SIG-M5 treated with dmso at 0.1 percent for 504 hours (cell line): ENCODE data around the gene ZNF286A.
"Not testable (repeated sequence)": the region's sequence is repeated elsewhere in the genome, so short reads cannot be mapped to it uniquely, and the experiment has no call there.

Experiments
- DNase-seq: peaks from one replicate; lab custom pipeline; 2025; ENCODE audit not compliant: unreplicated experiment; lab: John Stamatoyannopoulos, UW

Gene ZNF286A

DNA sequence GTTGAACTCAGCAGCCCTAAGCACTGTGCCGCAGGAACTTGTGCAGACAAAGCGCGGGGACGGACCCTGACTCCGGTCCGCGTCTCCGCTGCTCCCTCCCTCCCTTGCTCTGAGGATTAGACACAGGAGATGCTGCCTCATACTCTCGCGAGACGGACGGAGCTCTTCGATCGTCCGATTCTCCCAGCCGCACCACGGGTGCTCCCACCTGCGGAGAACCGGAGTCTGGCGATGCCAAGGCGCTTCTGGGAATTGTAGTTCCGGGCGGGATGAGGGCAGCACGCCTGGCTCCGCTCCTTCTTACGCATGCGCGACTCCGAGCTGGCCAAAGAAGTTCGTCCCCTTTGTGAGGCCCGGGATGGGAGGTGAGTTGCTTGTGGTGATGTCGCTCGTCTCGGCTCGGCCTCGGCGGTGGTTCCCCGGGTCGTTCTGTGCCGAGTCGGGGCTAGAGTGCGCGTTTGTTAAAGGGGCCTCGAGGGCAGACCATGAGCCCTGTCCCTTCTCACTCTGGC, at the start of gene ZNF286A:
TSS of gene ZNF286A (plus strand) at position 340 of the 512 bp plus-strand sequence. CDS start 578 bp downstream, outside the sequence.
- peak; percentile 90 for DNase-seq

DNA sequence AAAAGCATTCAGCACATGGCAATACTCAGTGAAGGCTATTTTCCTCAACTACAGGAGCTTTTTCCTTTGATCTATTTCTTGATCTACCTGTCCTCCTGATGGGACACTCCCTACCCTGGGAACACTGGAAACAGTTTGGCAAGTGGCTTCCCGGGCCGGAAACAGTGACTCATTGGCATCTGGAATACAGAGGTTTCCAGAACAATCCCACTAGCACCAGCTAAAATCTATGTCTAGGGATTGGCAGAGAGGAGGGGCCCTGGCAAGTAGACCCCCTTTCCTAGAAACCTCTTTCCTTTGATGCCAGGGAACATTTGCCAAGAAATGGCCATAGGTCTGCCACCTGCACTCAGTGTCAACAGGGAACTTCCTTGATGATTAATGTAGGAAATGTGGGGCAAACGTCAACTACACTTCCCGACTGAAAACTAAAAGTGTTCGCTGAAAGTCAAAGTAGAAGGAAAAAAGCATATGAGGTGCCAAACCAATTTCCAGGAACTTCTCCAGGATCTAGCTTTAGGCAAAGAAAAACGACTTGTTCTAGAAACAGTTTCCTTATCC, 49.6 kb upstream of the ZNF286A start:
- no peak for DNase-seq

DNA sequence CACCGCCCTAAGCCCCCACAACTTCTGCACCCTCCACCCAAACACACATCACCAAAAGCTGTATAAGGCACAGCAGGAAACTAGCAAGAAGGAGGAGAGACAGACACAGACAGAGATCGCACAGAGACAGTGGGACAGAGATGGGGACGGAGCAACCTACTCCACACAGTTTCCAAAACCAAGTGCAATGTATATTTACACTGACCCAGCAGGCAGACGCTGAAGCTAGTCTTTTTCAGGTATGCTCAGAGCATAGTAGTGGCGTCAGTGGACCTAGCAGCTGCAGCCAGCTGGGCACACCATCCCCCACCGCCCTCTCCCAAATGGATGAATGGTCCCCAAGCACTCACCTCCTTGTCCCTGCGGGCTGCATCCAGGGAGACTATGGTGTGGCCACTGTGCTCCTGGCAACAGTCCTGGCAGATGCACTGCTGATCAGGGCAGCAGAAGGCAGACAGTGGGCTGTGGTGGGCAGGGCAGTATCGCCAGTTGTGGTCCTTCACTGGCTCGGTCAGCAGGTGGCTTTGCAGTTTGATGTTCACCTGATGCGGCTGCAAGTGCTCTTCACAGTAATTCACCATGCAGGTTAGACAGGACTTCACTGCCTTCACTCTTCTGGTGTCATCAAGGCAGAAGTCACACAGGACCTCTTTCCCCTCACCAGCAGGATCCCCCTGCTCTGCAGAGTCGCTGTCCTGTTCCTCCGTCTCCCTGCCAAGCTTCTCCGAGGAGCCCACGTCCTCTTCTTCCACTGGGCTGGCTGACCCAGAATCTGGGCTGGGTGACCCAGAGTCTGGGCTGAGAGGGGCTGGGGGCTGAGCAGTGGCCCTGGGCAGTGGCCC, 48.6 kb upstream of the ZNF286A start:
- no peak for DNase-seq

DNA sequence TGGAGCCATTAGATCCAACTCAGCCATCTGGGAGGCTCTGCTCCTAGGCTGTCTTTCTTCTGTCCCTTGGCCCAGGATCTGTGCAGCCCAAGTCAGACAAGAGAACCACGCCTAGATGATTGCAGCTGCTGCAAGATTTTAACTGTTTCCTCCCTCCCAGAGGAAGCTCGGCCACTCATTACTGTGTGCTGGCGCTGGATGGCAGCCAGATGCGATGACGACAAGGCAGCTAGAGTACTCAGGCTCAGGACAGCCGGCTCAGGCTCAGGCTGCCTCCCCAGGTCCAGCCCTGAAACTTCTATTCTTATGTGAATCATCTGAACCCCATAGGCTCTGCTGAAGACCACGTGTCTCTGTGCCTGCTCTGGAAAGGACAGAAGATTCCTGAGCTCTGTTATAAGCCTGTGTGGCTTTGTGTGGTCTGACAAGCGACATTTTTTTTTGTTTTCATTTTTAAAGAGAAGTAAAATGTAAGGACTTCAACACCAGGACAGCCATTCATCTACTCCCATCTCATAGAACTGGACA, 47.9 kb upstream of the ZNF286A start:
- DNase-seq = peak; percentile 98

DNA sequence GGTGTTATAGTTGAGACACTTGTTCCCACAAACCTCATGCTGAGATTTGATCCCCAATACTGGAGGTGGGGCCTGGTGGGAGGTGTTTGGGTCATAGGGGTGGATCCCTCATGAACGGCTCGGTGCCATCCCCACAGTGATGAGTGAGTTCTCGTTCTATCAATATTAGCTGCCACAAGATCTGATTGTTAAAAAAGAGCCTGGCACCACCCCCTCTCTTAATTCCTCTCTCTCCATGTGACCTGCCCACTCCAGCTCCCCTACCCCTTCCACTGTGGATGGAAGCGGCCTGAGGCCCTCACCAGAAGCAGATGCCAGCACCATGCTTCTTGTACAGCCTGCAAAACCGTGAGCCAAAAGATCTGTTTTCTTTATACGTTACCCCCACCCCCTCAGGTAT, 46.6 kb upstream of the ZNF286A start:
- no peak for DNase-seq

DNA sequence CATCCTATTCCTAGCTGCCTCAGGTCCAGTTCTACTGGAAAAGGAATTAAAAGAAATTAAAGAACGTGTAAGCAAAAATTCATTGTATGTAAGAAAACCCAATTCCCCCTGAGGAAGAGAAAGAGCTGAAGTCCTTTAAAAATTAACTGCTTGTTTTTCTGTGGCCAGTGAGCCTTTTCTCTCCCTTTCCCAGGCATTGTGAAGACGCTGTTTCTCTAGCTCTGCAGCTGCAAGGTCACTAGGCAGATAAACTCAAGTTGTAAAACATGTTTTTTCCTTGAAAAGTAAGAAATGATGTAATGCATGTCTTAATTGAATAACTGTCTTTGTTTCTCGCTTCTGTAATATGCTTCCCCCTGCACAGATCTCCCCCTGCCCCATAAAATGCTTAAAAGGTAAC, 45.2 kb upstream of the ZNF286A start:
- not testable (repeated sequence) for DNase-seq

DNA sequence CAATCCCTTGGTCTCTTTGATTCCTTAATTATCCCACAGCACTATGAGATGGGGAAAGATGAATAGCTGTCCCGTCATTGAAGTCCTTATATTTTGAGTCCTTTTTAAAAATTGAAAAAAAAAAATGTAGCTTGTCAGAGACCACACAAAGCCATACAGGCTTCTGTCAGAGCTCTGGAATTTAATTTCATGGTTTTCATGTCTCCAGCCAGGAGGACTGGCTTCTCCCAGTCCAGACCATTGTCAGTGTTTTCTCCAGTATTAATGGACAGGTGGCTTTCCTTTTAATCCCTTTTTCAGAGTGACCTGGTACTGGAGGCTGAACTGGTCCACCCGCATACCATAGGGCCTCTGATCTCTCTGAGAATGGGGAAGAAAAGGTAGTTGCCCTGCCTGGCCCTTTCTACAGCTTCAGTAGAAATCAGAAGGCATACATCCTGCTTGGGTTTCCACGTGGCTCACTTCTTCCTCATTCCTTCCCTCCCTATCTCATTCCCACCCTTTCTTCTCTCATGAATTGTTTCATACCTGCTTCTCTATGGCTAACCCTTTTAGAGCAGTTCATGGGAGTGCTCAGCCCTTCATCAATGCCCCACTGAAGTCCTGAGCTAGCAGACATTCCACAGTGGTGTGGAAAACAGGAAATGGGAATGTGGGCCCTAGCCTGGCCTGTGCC, 44.5 kb upstream of the ZNF286A start:
- DNase-seq = no peak

DNA sequence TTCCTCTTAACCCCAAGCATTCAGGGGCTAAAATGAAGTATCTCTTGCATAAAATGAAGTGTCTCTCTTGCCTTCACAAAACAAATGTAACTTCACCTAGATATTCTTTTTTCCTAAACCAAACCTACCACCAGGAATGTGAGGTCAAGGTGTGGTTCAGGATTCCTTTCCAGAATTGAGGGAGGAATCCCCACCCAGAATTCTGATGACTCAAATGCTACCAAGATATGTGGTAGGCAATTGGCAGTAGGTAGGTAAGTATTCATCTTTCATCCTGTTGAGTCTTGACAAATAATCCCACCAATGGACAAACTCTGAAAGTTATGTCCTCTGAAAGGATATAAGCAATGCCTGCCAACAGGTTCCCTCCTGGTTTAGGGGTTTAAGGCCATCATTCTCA, 41.7 kb upstream of the ZNF286A start:
- DNase-seq = no peak

DNA sequence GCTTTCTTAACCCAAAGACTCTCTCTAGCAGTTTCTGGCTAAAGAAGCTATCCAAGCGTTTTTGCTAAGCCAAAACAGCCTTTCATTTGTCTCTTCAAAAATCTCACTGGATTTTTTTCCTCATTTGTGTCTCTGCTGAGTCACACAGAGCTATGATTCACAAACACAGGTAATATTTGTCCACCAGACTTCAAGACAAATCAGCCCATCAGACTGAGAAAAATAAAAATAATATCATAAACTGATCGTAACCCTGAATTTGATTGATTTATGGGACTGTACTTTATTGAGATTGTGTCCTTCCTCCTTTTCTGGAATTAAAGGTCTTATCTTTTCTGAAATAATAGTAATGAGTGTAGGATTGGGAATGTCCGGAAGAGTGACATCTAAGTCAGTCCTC, 41.3 kb upstream of the ZNF286A start:
- no peak for DNase-seq

DNA sequence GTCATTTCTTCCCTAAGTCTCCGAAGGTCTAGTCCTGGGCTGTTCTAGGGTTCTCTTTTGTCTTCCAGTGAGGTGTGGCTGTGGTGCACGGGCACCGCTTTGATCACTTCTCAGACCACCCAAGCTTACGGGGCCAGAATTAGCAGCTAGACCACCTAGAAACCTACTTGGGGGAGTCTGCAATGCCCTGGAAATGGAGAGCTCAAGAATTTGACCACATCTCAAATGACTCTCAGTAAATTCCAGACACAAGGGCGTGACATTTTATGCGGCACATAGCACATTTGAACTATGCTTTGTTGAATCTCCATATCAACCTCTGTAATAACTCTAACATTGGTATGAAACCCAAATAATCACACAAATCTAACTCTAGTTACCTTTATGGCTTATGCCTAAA, 40.3 kb upstream of the ZNF286A start:
- no peak for DNase-seq

DNA sequence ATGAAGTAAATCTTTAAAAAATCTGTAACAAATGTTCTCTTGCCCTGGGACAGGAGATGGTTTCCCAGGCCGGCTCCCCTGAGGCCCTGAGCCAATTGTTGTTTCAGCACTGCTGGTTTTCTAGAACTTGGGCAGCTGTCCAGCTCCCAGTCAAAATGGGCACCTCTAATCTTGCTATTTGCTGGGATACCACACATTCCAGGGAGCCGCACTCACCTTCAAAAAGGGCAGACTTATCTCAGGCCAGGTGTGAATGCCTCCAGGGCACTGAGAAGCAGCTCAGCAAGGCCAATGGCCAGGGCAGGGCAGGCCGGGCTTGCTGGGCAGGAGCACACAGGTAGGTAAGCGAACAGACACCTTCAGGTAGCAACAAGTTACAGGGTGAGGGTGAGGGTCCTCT, 39.9 kb upstream of the ZNF286A start:
- no peak for DNase-seq

DNA sequence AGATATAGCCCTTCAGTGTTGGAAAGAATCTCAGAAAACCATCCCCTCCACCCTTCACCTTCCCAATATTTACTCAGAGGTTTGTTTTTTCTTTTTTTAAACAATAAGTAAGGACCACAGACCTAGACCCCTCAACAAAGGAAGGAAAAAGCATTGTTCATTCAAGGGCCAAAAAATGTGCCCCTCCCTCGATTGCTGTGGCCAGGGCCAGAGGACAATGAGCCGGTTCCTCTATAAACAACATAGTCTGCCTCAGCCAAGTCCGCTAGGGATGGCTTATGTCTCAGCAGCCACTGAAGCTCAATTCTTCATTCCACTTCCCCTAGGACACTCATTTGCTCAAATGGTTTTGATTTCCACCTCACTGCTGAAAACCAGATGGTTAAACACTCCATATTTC, 39.5 kb upstream of the ZNF286A start:
- no peak for DNase-seq

DNA sequence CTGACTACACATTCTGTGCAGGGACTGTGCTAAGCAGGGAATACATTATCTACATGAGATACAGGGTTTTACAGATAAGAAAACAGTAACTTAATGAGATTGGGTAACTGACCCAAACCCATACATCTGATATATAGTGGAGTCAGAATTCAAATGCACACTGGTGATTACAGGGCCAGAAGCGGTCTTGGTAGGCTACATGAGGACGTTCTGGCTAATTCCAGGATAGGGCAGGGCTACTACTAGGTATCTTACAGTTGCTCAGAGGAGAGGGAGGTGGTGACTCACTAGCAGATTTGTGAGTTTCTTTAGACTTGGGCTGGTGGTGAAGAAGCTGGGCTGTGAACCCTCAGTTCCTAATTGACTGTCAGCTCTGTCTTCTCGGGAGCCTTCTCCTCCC, 36.9 kb upstream of the ZNF286A start:
- DNase-seq = no peak

DNA sequence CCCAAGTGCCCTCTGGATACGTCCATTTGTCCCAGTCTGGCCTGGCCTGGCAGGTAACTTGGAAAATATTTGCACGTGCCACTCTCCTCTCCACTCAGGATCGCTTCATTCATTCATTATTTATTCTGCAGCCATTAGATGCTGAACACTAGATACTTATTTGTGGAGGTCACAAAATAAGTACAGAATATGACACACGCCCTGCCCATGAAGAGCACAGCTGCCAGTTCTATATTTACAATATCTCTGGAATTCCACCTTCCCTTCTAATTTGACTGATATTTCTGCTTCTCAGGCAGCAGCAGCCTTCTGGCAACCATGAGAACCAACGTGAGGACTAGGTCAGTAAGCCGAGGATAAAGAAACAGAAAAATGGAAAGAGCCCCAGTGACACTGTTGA, 36.4 kb upstream of the ZNF286A start:
- no peak for DNase-seq

DNA sequence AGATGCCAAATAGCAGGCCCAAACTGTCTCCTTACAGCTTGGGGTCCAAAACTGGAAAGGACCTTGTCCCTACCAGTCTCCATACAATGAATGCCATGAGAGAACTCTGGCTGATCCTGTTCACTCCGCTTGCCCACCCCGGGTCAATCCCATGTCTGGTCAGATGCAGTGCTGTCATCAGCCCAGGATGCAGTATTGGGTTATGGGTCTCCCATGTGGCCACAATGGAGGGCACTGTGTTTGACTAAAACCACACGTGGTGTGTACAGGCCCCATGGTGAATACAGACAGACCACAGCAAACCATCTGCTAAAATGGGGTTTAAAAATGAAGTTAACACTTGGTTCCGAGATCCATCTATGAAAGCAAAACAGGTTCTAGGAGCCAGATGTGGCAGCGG, 35.9 kb upstream of the ZNF286A start:
- no peak for DNase-seq

DNA sequence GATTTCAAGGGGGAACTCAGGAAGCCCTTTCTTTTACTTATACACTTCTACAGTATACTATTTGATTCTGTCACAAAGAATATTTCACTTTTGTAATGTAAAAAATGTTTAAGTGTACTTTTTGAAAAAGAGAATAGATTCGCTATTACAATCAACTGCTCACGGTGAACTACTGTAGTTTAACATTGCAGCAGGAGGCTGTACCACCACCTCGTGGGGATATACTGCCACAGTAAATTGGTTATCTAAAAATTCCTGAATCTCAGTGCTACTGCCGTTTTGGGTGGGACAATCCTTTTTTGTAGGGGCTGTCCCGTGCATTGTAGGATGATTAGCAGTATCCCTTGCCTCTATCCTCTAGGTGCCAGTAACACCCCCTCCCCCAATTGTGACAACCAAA, 30.0 kb upstream of the ZNF286A start:
- not testable (repeated sequence) for DNase-seq

DNA sequence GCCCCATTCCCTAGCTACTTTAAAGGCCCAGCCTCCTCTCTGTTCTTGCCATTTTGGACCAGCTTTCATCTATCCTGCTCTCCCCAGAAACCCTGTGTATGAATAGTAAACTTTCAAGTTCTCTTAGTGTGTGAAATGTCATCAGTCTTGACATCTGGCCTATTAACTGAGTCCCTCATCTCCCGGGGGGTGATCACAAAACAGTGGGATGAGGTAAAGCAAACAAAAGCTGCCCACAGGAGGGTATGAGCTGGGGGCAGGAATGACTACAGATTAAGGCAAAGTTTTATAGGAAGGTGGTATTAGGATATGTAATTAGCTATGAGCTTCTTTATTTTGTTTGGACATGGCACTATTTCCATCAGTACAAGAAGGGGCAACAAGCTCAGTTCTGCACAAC, 24.9 kb upstream of the ZNF286A start:
- DNase-seq = not testable (repeated sequence)

DNA sequence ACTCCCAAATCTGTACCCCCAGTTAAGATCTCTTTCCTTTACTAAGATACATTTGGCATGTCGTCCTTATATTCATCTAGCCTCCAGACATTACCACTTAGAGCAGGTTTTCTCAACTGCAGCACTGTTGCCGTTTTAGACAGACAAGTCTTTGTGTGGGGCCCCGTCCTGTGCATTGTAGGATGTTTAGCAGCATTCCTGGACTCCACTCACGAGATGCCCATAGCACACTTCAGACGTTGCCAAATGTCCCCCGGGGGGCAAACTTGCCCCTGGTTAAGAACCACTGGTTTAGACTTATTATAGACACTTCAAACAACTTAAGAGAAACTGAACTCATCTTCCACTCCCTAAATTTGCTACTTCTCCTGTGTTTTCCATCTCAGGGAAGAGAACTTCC, 23.6 kb upstream of the ZNF286A start:
- not testable (repeated sequence) for DNase-seq

DNA sequence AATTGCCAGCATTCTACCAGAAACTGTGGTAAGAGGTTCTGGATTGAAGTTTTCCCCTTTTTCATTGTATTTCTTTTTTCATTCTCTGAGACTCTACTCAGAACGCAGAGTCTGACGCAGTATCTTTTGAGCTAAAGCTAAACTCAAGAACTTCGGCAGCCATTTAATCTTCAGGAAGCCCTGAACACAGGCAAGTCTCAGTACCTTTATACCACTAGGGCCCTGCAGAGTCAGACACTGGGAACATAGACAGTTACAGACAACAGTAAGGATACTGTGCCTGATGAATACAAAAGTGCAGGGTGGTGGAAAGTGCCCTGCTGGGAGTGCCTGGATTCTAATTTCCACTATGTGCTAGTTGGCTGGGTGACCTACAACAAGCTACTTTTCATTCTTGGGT, 16.4 kb upstream of the ZNF286A start:
- not testable (repeated sequence) for DNase-seq

DNA sequence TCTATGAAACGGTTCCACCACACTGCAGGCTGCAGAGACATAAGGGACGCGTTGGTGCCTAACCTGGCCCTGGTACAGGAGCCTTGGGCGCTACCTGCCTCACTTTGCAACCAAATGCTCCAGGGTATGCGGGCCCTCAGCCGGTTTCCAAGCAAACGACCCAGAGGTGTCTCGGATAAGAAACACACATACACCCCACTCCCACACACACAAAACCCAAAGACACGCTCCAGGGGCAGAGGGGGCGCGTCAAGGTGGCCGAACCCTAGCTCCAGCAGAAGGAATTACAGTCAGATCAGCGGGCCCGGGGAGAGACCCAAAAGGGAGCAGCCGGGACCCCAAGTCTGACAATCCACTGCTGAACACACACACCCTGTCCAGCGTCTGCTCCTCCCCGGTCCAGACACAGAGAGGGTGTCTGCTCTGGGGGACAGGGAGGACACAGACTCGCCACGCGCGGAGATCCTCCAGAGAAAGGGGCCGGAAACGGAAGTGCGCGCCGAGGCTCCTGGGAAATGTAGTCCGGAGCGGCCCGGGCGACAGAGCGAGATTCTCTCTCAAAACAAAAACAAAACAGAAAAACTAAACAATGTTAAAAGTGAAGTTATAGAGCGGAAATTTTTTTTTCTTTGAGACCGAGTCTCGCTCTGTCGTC, 15.6 kb upstream of the ZNF286A start, which contains the start of gene TRIM16:
TSS of gene TRIM16 (minus strand) at position 488 of the 655 bp plus-strand sequence. CDS start 32,702 bp downstream, outside the sequence.
- peak; percentile 28 for DNase-seq

DNA sequence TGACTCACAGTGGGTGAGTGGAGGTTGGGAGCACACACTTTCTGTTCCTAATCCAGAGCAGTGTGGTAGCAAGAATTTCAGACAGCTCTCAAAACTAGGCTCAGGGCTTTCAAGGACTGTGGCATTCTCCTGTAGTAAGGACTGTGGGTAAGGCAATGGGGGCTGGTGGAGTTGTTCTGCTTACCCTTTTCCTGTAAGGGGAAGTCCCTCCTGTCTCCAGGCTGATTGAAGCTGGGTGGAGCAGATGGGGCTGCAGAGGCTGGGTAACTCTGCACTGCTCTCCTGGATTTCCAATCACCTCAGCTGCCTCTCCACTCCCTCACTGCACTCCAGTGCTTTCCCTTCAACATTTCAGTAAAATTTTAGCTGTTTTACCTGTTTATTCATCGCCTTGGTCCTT, 12.1 kb upstream of the ZNF286A start:
- not testable (repeated sequence) for DNase-seq
